H1 (cell line): ENCODE measurements around the gene MNX1. TPM values are rescaled to one million over a fixed set of nuclear protein-coding genes. Genes with fewer than 3 reads are reported as not detected.

ENCODE experiments used
- CTCF ChIA-PET: fragments of 300-600 bp; sonication (Branson Sonifier 250); formaldehyde crosslinking; loops from one replicate; lab custom pipeline; 2021; ENCODE audit not compliant: partially characterized antibody; lab: Charles Lee
- POLR2A ChIA-PET: fragments of 300-600 bp; sonication (Branson Sonifier 250); formaldehyde crosslinking; loops from one replicate; lab custom pipeline; 2021; ENCODE audit warnings: inconsistent platforms; ENCODE audit not compliant: partially characterized antibody; lab: Charles Lee
- DNase-seq, 2 experiments: peaks; one replicate each; pipeline versions ENCODE4 v3.0.0 to v3.0.0-alpha.2; 2010 to 2022; ENCODE audit warnings: low spot score in 2 of 2, low read depth in 1 of 2, mixed read lengths in 1 of 2
- FAIRE-seq: peaks from 2 replicates; lab custom pipeline; 2011; peaks lifted over from hg19 to GRCh38; lab: Jason Lieb, UNC
- H2AFZ ChIP-seq: 2 replicates; pipeline ENCODE4 v1.8.1; 2012; ENCODE audit warnings: low read length, inconsistent platforms
- H2AK5ac ChIP-seq: 2 replicates; pipeline ENCODE4 v1.6.1; 2013; ENCODE audit warnings: low read depth, low read length
- H2BK120ac ChIP-seq: replicated peaks from 2 replicates; pipeline ENCODE3; 2013; ENCODE audit warnings: low read depth, low read length, inconsistent platforms
- H2BK12ac ChIP-seq: 2 replicates; pipeline ENCODE4 v1.6.1; 2013; ENCODE audit warnings: low read depth, low read length
- H2BK15ac ChIP-seq: 2 replicates; pipeline ENCODE4 v1.6.1; 2013; ENCODE audit warnings: low read length
- H2BK20ac ChIP-seq: 2 replicates; pipeline ENCODE4 v1.6.1; 2013; ENCODE audit warnings: low read length
- H2BK5ac ChIP-seq: 2 replicates; pipeline ENCODE4 v1.6.1; 2013; ENCODE audit warnings: low read depth, low read length
- H3K14ac ChIP-seq: 2 replicates; pipeline ENCODE4 v1.6.1; 2013; ENCODE audit warnings: inconsistent platforms; ENCODE audit not compliant: insufficient read length
- H3K18ac ChIP-seq: 2 replicates; pipeline ENCODE4 v1.6.1; 2013; ENCODE audit warnings: low read length; ENCODE audit errors: extremely low read depth
- H3K23ac ChIP-seq: 2 replicates; pipeline ENCODE4 v1.6.1; 2013; ENCODE audit warnings: inconsistent platforms; ENCODE audit not compliant: insufficient read length
- H3K23me2 ChIP-seq: 2 replicates; pipeline ENCODE4 v1.6.1; 2013; ENCODE audit warnings: low read depth, low read length
- H3K27ac ChIP-seq: 2 replicates; pipeline ENCODE4 v1.6.1; 2011; ENCODE audit warnings: low read depth, low read length, inconsistent platforms
- H3K27me3 ChIP-seq, 4 experiments: replicated peaks in 1 of 4; 1 replicate in 1 of 4; 2 replicates in 3 of 4; pipeline versions ENCODE4 v1.6.1 to v1.8.1; 2011 to 2013; ENCODE audit warnings: low read length in 3 of 4, mild to moderate bottlenecking in 3 of 4, inconsistent platforms in 2 of 4, mixed read lengths in 2 of 4, moderate library complexity in 1 of 4; ENCODE audit not compliant: control insufficient read depth in 3 of 4, insufficient read depth in 3 of 4; ENCODE audit errors: extremely low read depth in 1 of 4
- H3K36me3 ChIP-seq, 4 experiments: 2 replicates each; pipeline versions ENCODE4 v1.6.1 to v1.8.1; 2011 to 2013; ENCODE audit warnings: mild to moderate bottlenecking in 4 of 4, low read length in 3 of 4, moderate library complexity in 2 of 4, control low read depth in 1 of 4, inconsistent platforms in 1 of 4; ENCODE audit not compliant: insufficient read depth in 4 of 4, control insufficient read depth in 2 of 4
- H3K4ac ChIP-seq: replicated peaks from 2 replicates; pipeline ENCODE3; 2013; ENCODE audit warnings: low read length, low read depth, mixed read lengths, inconsistent platforms; ENCODE audit not compliant: insufficient read length
- H3K4me1 ChIP-seq, 4 experiments: replicated peaks in 1 of 4; 1 replicate in 1 of 4; 2 replicates in 3 of 4; pipeline versions ENCODE4 v1.6.1 to v1.8.1; 2011 to 2013; ENCODE audit warnings: low read length in 3 of 4, inconsistent platforms in 2 of 4, mixed read lengths in 1 of 4; ENCODE audit not compliant: insufficient read depth in 4 of 4, control insufficient read depth in 3 of 4
- H3K4me2 ChIP-seq, 2 experiments: 2 replicates each; pipeline versions ENCODE4 v1.6.1 to v1.8.1; 2011 to 2013; ENCODE audit warnings: low read depth in 2 of 2, low read length in 2 of 2, control low read depth in 1 of 2, inconsistent platforms in 1 of 2, mild to moderate bottlenecking in 1 of 2; ENCODE audit not compliant: insufficient read depth in 1 of 2
- H3K4me3 ChIP-seq, 4 experiments: fragments of 200-600, 300-600 bp in 1 of 4; sonication (generic), shearing (Covaris generic), sonication (Bioruptor Twin) in 1 of 4; 2 replicates each; pipeline versions ENCODE4 v1.5.1 to v1.8.1; 2011 to 2016; ENCODE audit warnings: low read length in 4 of 4, low read depth in 3 of 4, control low read depth in 2 of 4, inconsistent platforms in 2 of 4, mild to moderate bottlenecking in 2 of 4, mixed read lengths in 1 of 4, moderate library complexity in 1 of 4; ENCODE audit not compliant: insufficient read depth in 2 of 4; ENCODE audit errors: extremely low read depth in 1 of 4
- H3K56ac ChIP-seq: replicated peaks from 2 replicates; pipeline ENCODE3; 2013; ENCODE audit warnings: low read depth, mild to moderate bottlenecking, mixed read lengths, low read length, inconsistent platforms; ENCODE audit not compliant: insufficient read length
- H3K79me1 ChIP-seq: 2 replicates; pipeline ENCODE4 v1.6.1; 2013; ENCODE audit warnings: low read depth, low read length, control low read depth
- H3K79me2 ChIP-seq, 2 experiments: 2 replicates each; pipeline versions ENCODE4 v1.6.1 to v1.8.1; 2012 to 2013; ENCODE audit warnings: low read length in 2 of 2, mild to moderate bottlenecking in 2 of 2, inconsistent platforms in 1 of 2; ENCODE audit not compliant: insufficient read depth in 2 of 2, control insufficient read depth in 1 of 2
- H3K9ac ChIP-seq, 4 experiments: replicated peaks in 1 of 4; 1 replicate in 1 of 4; 2 replicates in 3 of 4; pipeline versions ENCODE4 v1.6.1 to v1.8.1; 2011 to 2013; ENCODE audit warnings: low read depth in 3 of 4, low read length in 3 of 4, control low read depth in 2 of 4, mild to moderate bottlenecking in 2 of 4, moderate library complexity in 2 of 4, inconsistent platforms in 1 of 4; ENCODE audit errors: extremely low read depth in 1 of 4
- H3K9me3 ChIP-seq, 2 experiments: 2 replicates each; pipeline versions ENCODE4 v1.6.1 to v1.8.1; 2012 to 2013; ENCODE audit warnings: mild to moderate bottlenecking in 2 of 2, moderate library complexity in 2 of 2, control low read depth in 1 of 2, inconsistent platforms in 1 of 2, low read depth in 1 of 2, low read length in 1 of 2, mixed read lengths in 1 of 2; ENCODE audit not compliant: insufficient read depth in 2 of 2
- H4K20me1 ChIP-seq, 2 experiments: replicated peaks in 1 of 2; 2 replicates each; pipeline versions ENCODE3 to v1.8.1; 2011 to 2013; ENCODE audit warnings: inconsistent platforms in 2 of 2, low read length in 2 of 2, mild to moderate bottlenecking in 1 of 2; ENCODE audit not compliant: insufficient read depth in 2 of 2, control insufficient read depth in 1 of 2
- H4K5ac ChIP-seq: 2 replicates; pipeline ENCODE4 v1.6.1; 2013; ENCODE audit warnings: low read length, low read depth, mixed read lengths, inconsistent platforms; ENCODE audit not compliant: insufficient read length
- H4K8ac ChIP-seq: 2 replicates; pipeline ENCODE4 v1.8.0; 2013; ENCODE audit warnings: mild to moderate bottlenecking, moderate library complexity, low read length, inconsistent platforms; ENCODE audit not compliant: insufficient read depth; ENCODE audit errors: extremely low read depth
- H4K91ac ChIP-seq: replicated peaks from 2 replicates; pipeline ENCODE3; 2013; ENCODE audit warnings: low read length, mixed read lengths, inconsistent platforms; ENCODE audit not compliant: insufficient read length
- ASH2L ChIP-seq: fragments of 200-600, 300-600 bp; sonication (generic); IDR thresholded peaks from one replicate; pipeline ENCODE4 v1.7.1; 2017; ENCODE audit warnings: low read length
- CREB1 ChIP-seq: IDR thresholded peaks from 2 replicates; pipeline ENCODE4 v1.6.1; 2012; ENCODE audit warnings: inconsistent platforms
- HDAC2 ChIP-seq, 2 experiments: fragments of 300-600 bp in 1 of 2; sonication (generic) in 1 of 2; IDR thresholded peaks; 2 replicates each; pipeline ENCODE4 v1.6.1; 2011 to 2012; ENCODE audit warnings: low read depth in 2 of 2, low read length in 2 of 2, mild to moderate bottlenecking in 2 of 2, moderate library complexity in 2 of 2, borderline replicate concordance in 1 of 2, inconsistent platforms in 1 of 2
- HDAC6 ChIP-seq: IDR thresholded peaks from one replicate; pipeline ENCODE4 v1.7.1; 2012; ENCODE audit warnings: low read depth, mild to moderate bottlenecking, inconsistent platforms, low read length, moderate library complexity
- WGBS, 2 experiments: shearing (Covaris generic) in 1 of 2; methylation state at CpG; one replicate each; pipeline versions ENCODE4 v1.1.6 to v1.1.7; 2013 to 2015; ENCODE audit warnings: low lambda C conversion rate in 2 of 2, mixed read lengths in 2 of 2, inconsistent platforms in 1 of 2, low coverage in 1 of 2, missing lambda C conversion rate in 1 of 2; ENCODE audit not compliant: insufficient replicate concordance in 2 of 2, insufficient coverage in 1 of 2, insufficient read length in 1 of 2; ENCODE audit errors: extremely low coverage in 1 of 2, missing lambda C conversion rate in 1 of 2; 5-methylcytosine and 5-hydroxymethylcytosine counted together
- polyA plus RNA-seq, 7 experiments: library from polyadenylated mRNA; depleted of rRNA in 3 of 7; stranded (reverse) in 5 of 7; unstranded in 2 of 7; fragments of >200 nt in 5 of 7; fragments of 200-250 nt in 2 of 7; gene quantifications; 1 replicate in 5 of 7; 2 replicates in 1 of 7; 4 replicates in 1 of 7; pipeline versions ENCODE4 v1.2.1 to v1.2.3, GENCODE V29; 2011 to 2013; ENCODE audit warnings: missing spikeins in 2 of 7, mixed read lengths in 2 of 7
- total RNA-seq: library from RNA; stranded (reverse); fragmentation: NEBNext Ultra II Directional; extraction: Animal tissue kit (Norgen Biotek cat#: 25700); gene quantifications from 2 replicates; pipeline ENCODE4 v1.2.1, GENCODE V29; 2021

MNX1 gene
- total and polyA plus RNA-seq, 2 of the 8 experiments (the other 6 are each of a cell fraction or from before 2014, with no cell fraction given) = 0.39 TPM; not detected in 1

GRCh38 chr7:156979711-156980110 is 30.8 kb downstream of the MNX1 start:
- no peak overlapping the region for H3K9ac ChIP-seq
- no peak overlapping the region for H3K4me3 ChIP-seq
- no peak overlapping the region for H3K14ac ChIP-seq
- peaks cover 0 to 3% (median 0%) of the 10 kb centered on the region in 4 experiments; a peak in 3 of 8 replicates for H3K36me3 ChIP-seq
- H3K27ac ChIP-seq = no peak overlapping the region
- H3K23me2 ChIP-seq = no peaks in the 10 kb centered on the region
- no peak overlapping the region for H4K8ac ChIP-seq
- TF ChIP-seq ASH2L (no peak), HDAC2 (IDR thresholded peaks at IDR 0.05; ENCODE audit: borderline replicate concordance in 1 of 2, low read depth in 2 of 2, low read length in 2 of 2) (no peak), CREB1 (no peak), HDAC6 (no peak)
- no peak overlapping the region for H2BK12ac ChIP-seq
- FAIRE-seq (no peak), DNase-seq (no peak)
- no peak overlapping the region for H2BK15ac ChIP-seq
- no peaks in the 10 kb centered on the region for H3K4me1 ChIP-seq
- no peak overlapping the region for H2AK5ac ChIP-seq
- H3K4me2 ChIP-seq = no peak overlapping the region
- H3K4ac ChIP-seq = no peak overlapping the region
- POLR2A ChIA-PET = no interaction called here
- H2BK5ac ChIP-seq = no peak overlapping the region
- H3K18ac ChIP-seq = no peak overlapping the region
- no peak overlapping the region for H3K23ac ChIP-seq
- no peaks in the 10 kb centered on the region for H4K20me1 ChIP-seq
- CTCF ChIA-PET = interaction anchor here (1.2 kb wide), 1 partner anchor 11 kb away, joined by 3 read pairs; no protein-coding TSS in a partner anchor
- H3K79me2 ChIP-seq = no peaks in the 10 kb centered on the region
- 96% methylated on average over 4 of the region's 4 CpGs; no CpG with 5 or more reads in 1 of the 2 experiments for WGBS, 2 experiments
- H2BK120ac ChIP-seq = no peak overlapping the region
- H3K9me3 ChIP-seq = no peaks in the 10 kb centered on the region
- no peak overlapping the region for H4K91ac ChIP-seq
- H3K27me3 ChIP-seq = no peaks in the 10 kb centered on the region
- no peaks in the 10 kb centered on the region for H3K79me1 ChIP-seq
- no peak overlapping the region for H4K5ac ChIP-seq
- H2AFZ ChIP-seq = no peak overlapping the region
- H3K56ac ChIP-seq = no peak overlapping the region
- H2BK20ac ChIP-seq = no peak overlapping the region
